SU-DHL-6 (cell line): Measurements from ENCODE around the gene TUBB6.

Source experiments
- EZH2phosphoT487 ChIP-seq: fragments of 200-600 bp; sonication (generic), shearing (Covaris generic); conservative IDR thresholded peaks from 2 replicates; pipeline ENCODE4 v1.6.1; 2018; ENCODE audit warnings: mild to moderate bottlenecking, antibody characterized with exemption, low read length, moderate library complexity, mixed read lengths
- TF ChIP-seq, protein P1 (sequence below): fragments of 200-600 bp; sonication (generic); IDR thresholded peaks from one replicate; pipeline ENCODE4 v1.5.1; 2017; ENCODE audit warnings: antibody characterized with exemption, mild to moderate bottlenecking, low read length, moderate library complexity; ENCODE audit not compliant: insufficient read depth, poor library complexity, severe bottlenecking

DNA sequence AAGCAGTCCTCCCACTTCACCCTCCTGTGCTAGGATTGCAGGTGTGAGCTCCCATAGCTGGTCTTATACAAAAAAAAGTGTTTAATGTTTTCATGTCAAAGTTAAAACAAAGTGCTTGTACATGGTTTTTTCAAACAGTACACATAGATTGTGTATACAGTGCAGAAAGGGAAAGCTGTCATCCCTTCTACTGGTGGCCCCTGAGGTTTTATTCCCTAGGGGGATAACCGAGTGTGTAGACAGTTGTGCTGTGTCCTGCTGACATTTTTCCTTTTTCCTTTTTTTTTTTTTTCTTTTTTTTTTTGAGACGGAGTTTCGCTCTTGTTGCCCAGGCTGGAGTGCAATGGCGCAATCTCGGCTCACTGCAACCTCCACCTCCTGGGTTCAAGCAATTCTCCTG lies 10.8 kb downstream of the TUBB6 start:
- TF ChIP-seq, protein P1, sequence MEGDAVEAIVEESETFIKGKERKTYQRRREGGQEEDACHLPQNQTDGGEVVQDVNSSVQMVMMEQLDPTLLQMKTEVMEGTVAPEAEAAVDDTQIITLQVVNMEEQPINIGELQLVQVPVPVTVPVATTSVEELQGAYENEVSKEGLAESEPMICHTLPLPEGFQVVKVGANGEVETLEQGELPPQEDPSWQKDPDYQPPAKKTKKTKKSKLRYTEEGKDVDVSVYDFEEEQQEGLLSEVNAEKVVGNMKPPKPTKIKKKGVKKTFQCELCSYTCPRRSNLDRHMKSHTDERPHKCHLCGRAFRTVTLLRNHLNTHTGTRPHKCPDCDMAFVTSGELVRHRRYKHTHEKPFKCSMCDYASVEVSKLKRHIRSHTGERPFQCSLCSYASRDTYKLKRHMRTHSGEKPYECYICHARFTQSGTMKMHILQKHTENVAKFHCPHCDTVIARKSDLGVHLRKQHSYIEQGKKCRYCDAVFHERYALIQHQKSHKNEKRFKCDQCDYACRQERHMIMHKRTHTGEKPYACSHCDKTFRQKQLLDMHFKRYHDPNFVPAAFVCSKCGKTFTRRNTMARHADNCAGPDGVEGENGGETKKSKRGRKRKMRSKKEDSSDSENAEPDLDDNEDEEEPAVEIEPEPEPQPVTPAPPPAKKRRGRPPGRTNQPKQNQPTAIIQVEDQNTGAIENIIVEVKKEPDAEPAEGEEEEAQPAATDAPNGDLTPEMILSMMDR = no peak
- TF ChIP-seq EZH2phosphoT487 = no peak
